Fibroblast of pulmonary artery (primary cell): ENCODE results near the gene SLC9A3.
A peak's percentile ranks its signal among the peaks of the same experiment; 100 is the strongest.

ENCODE experiments used
- DNase-seq: peaks from one replicate; pipeline ENCODE4 v3.0.0-alpha.2; 2010; ENCODE audit warnings: low read depth
- H3K4me3 ChIP-seq: replicated peaks from 2 replicates; pipeline ENCODE4 v1.5.1; 2011; ENCODE audit warnings: low read depth, mild to moderate bottlenecking, control low read depth, low read length, moderate library complexity
- TF ChIP-seq, protein P1 (sequence below): IDR thresholded peaks from 2 replicates; pipeline ENCODE4 v1.5.1; 2011; ENCODE audit warnings: mild to moderate bottlenecking, control low read depth, low read length, inconsistent platforms; ENCODE audit errors: missing control alignments

SLC9A3 gene

GRCh38 chr5:555058-555623 is 30.9 kb upstream of the SLC9A3 start:
- no peak overlapping the region for H3K4me3 ChIP-seq
- no peak for DNase-seq
- TF ChIP-seq, protein P1, sequence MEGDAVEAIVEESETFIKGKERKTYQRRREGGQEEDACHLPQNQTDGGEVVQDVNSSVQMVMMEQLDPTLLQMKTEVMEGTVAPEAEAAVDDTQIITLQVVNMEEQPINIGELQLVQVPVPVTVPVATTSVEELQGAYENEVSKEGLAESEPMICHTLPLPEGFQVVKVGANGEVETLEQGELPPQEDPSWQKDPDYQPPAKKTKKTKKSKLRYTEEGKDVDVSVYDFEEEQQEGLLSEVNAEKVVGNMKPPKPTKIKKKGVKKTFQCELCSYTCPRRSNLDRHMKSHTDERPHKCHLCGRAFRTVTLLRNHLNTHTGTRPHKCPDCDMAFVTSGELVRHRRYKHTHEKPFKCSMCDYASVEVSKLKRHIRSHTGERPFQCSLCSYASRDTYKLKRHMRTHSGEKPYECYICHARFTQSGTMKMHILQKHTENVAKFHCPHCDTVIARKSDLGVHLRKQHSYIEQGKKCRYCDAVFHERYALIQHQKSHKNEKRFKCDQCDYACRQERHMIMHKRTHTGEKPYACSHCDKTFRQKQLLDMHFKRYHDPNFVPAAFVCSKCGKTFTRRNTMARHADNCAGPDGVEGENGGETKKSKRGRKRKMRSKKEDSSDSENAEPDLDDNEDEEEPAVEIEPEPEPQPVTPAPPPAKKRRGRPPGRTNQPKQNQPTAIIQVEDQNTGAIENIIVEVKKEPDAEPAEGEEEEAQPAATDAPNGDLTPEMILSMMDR, result no peak

GRCh38 chr5:554284-554988 is 30.2 kb upstream of the SLC9A3 start:
- H3K4me3 ChIP-seq, result no peak overlapping the region
- no peak for DNase-seq
- TF ChIP-seq, protein P1, result no peak

DNA sequence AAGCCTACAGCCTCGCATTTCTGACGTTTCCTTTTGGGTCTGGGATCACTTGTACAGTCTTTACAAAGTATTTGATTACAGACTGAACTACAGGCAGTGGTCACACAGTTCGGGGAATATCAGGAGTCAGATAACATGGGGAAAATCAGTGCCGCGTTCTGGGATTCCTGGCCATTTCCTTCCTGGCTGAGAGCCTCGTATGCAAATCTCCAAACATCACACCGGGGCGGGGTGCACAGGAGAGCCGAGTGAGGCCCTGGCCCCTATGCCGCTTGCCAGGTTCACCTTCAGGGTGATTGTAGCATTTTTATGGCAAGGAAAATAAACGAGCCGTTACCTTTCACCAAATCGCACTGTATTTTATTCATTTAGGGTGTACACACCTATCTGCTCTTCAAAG is 29.6 kb upstream of the SLC9A3 start:
- H3K4me3 ChIP-seq, result no peak overlapping the region
- TF ChIP-seq, protein P1, result no peak
- DNase-seq, result peak; percentile 12

DNA sequence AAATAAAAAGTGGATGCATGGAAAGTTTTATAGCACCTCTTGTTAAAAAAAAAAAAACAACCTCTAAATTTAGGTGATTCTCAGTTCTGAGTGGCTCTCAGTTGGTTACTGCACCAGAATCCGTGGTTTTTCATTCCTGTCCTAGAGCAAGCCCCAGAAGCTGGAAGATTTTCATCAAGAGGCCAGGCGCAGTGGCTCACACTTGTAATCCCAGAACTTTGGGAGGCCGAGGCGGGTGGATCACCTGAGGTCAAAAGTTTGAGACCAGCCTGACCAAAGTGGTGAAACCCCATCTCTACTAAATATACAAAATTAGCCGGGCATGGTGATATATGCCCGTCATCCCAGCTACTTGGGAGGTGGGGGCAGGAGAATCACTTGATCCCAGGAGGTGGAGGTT is 27.2 kb upstream of the SLC9A3 start:
- H3K4me3 ChIP-seq, result no peak overlapping the region
- DNase-seq, result no peak
- TF ChIP-seq, protein P1, result no peak

DNA sequence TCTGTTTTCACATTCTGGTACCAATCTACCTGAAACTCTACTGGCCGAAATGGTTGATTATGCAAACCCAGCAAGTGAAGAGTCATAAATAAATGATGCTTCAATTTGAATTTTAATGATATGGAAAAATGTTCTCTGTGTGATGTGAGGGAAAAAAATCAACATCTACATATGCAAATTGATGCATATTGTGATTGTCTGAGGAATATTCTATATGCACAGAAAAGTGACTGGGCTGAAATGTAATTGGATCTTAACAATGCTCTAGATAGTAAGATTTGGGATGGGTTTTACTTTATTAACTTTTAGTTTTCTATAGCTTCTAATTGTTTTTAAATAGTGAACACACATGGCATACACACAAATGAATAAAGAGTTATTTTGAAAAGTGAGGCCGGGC is 25.0 kb upstream of the SLC9A3 start:
- DNase-seq, result no peak
- no peak overlapping the region for H3K4me3 ChIP-seq
- TF ChIP-seq, protein P1, result no peak

DNA sequence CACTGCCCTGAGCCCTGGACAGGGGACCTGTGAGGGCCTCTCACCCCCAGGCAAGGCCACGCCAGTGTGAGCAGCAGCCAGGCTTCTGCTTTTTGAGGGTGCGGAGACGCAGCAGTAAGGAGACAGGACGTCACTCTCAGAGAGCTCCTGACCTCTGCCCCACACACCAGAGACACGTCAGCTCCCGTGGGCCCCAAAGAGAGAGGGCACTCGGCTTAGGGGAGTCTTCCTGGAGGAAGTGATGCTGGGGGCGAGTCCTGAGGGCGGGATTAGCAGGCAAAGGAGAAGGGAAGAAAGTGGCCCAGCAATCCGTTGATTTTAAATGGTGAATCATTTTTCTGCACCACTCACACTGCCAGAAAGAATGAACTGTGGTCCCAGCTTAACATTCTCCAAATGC is 24.0 kb upstream of the SLC9A3 start:
- TF ChIP-seq, protein P1, result no peak
- H3K4me3 ChIP-seq, result no peak overlapping the region
- DNase-seq, result no peak
